Naive thymus-derived CD4-positive, alpha-beta T cell (primary cell): ENCODE results near the gene MLLT6. TPM values are rescaled to one million over a fixed set of nuclear protein-coding genes. Genes with fewer than 3 reads are reported as not detected.

ENCODE experiments used
- ATAC-seq: fragments of 150-1000 bp; cut with Tn5 transposase; 2 replicates; pipeline ENCODE4 v1.10.0; 2021; ENCODE audit warnings: mild to moderate bottlenecking, moderate library complexity
- CTCF ChIA-PET: fragments of 350-600 bp; sonication (Branson Sonifier 250); formaldehyde crosslinking; loops from one replicate; lab custom pipeline; 2021; ENCODE audit warnings: antibody characterized with exemption; lab: Charles Lee
- POLR2A ChIA-PET: fragments of 350-600 bp; sonication (Branson Sonifier 250); formaldehyde crosslinking; loops from one replicate; lab custom pipeline; 2021; ENCODE audit warnings: antibody characterized with exemption, inconsistent platforms; lab: Charles Lee
- DNase-seq, 9 donors: peaks; one replicate each; pipeline versions ENCODE4 v3.0.0 to v3.0.0-alpha.2; 2020 to 2022; ENCODE audit warnings: mixed read lengths in 1 of 9
- H3K27ac ChIP-seq: one replicate; pipeline ENCODE4 v1.7.0; 2013; ENCODE audit warnings: mild to moderate bottlenecking, low read depth, low read length, moderate library complexity
- H3K27me3 ChIP-seq, 2 donors: one replicate each; pipeline ENCODE4 v1.7.0; 2013; ENCODE audit warnings: low read length in 2 of 2, mild to moderate bottlenecking in 2 of 2, moderate library complexity in 2 of 2; ENCODE audit not compliant: control insufficient read depth in 2 of 2, insufficient read depth in 2 of 2
- H3K36me3 ChIP-seq, 3 experiments: 1 replicate in 2 of 3; 2 replicates in 1 of 3; pipeline ENCODE4 v1.7.0; 2013; ENCODE audit warnings: low read length in 3 of 3, mild to moderate bottlenecking in 3 of 3, moderate library complexity in 1 of 3; ENCODE audit not compliant: insufficient read depth in 3 of 3, control insufficient read depth in 2 of 3
- H3K4me1 ChIP-seq, 2 donors: one replicate each; pipeline ENCODE4 v1.7.0; 2013; ENCODE audit warnings: low read length in 2 of 2, mild to moderate bottlenecking in 2 of 2, moderate library complexity in 1 of 2; ENCODE audit not compliant: control insufficient read depth in 2 of 2, insufficient read depth in 2 of 2
- H3K4me3 ChIP-seq: 2 replicates; pipeline ENCODE4 v1.7.0; 2013; ENCODE audit warnings: mild to moderate bottlenecking, low read length
- H3K9me3 ChIP-seq, 3 experiments: 1 replicate in 2 of 3; 2 replicates in 1 of 3; pipeline ENCODE4 v1.7.0; 2013; ENCODE audit warnings: low read length in 3 of 3; ENCODE audit not compliant: control insufficient read depth in 2 of 3
- H3K27ac Mint-ChIP-seq, 9 donors: one replicate each; pipeline ENCODE4 v1.8.0; 2020 to 2022; ENCODE audit warnings: mixed read lengths in 9 of 9, mild to moderate bottlenecking in 8 of 9, moderate library complexity in 5 of 9, inconsistent platforms in 2 of 9
- H3K27me3 Mint-ChIP-seq, 5 donors: one replicate each; pipeline ENCODE4 v1.8.0; 2021 to 2022; ENCODE audit warnings: mixed read lengths in 5 of 5, mild to moderate bottlenecking in 1 of 5
- H3K36me3 Mint-ChIP-seq, 5 donors: one replicate each; pipeline ENCODE4 v1.8.0; 2020 to 2022; ENCODE audit warnings: mixed read lengths in 5 of 5, mild to moderate bottlenecking in 3 of 5, inconsistent platforms in 1 of 5
- H3K4me1 Mint-ChIP-seq, 7 donors: one replicate each; pipeline ENCODE4 v1.8.0; 2020 to 2022; ENCODE audit warnings: mixed read lengths in 7 of 7, mild to moderate bottlenecking in 3 of 7, inconsistent platforms in 1 of 7
- H3K4me3 Mint-ChIP-seq, 10 donors: one replicate each; pipeline ENCODE4 v1.8.0; 2020 to 2022; ENCODE audit warnings: mild to moderate bottlenecking in 10 of 10, mixed read lengths in 10 of 10, moderate library complexity in 6 of 10, inconsistent platforms in 2 of 10
- H3K9me3 Mint-ChIP-seq, 11 donors: one replicate each; pipeline ENCODE4 v1.8.0; 2020 to 2022; ENCODE audit warnings: mixed read lengths in 11 of 11, mild to moderate bottlenecking in 4 of 11, inconsistent platforms in 1 of 11, moderate library complexity in 1 of 11
- intact Hi-C, 2 donors: fragments of 100-400 bp; cut with micrococcal nuclease; formaldehyde crosslinking; loops; one replicate each; pipeline ENCODE4 v1.15.1; 2023
- polyA plus RNA-seq, 2 donors: library from polyadenylated mRNA; unstranded; fragments of 300-500 nt; fragmentation: Illumina TruSeq; gene quantifications; one replicate each; pipeline ENCODE4 v1.2.3, GENCODE V29; 2021
- total RNA-seq, 6 experiments: library from RNA in 5 of 6; stranded (reverse) in 5 of 6; gene quantifications; 1 replicate in 5 of 6; 2 replicates in 1 of 6; pipeline ENCODE4 v1.2.3 and lab custom pipeline; 2021 to 2026

MLLT6 gene
- total and polyA plus RNA-seq, 7 experiments from 2014 or later, result 10.2 to 533 (median 353) TPM

- no peak for ATAC-seq
- Histone ChIP-seq H3K4me1 (peaks cover 0 to 4% of the 10 kb centered on the region in 2 donors), H3K27ac (no peak overlapping the region), H3K9me3 (no peaks in the 10 kb centered on the region), H3K36me3 (peaks cover 32 to 100% (median 38%) of the 10 kb centered on the region in 3 experiments), H3K4me3 (no peak overlapping the region), H3K27me3 (no peaks in the 10 kb centered on the region)
- no peaks in the 10 kb centered on the region for H3K9me3 Mint-ChIP-seq
- peaks cover 28 to 59% (median 43%) of the 10 kb centered on the region in 7 donors for H3K4me1 Mint-ChIP-seq
- ChIA-PET CTCF (interaction anchor here (2.6 kb wide), 1 partner anchor 14 kb away, joined by 9 read pairs; no protein-coding TSS in a partner anchor), POLR2A (interaction anchor here (14.1 to 15.9 kb wide), 2 partner anchors 6 to 8 kb away, joined by 317 read pairs; partner anchors contain the start of gene MLLT6)
- no peaks in the 10 kb centered on the region for H3K27me3 Mint-ChIP-seq
- intact Hi-C loops, result no loop called here
- H3K36me3 Mint-ChIP-seq, result peaks cover 8 to 62% (median 20%) of the 10 kb centered on the region in 5 donors
- H3K4me3 Mint-ChIP-seq, result no peak overlapping the region
- peak overlapping the region in 7 of 9 donors; percentile 25 to 57 (median 48) for H3K27ac Mint-ChIP-seq
- no peak for DNase-seq
Observed at GRCh38 chr17:38713456-38714075, 8.5 kb downstream of the MLLT6 start.

GRCh38 chr17:38715216-38715943 lies 10.3 kb downstream of the MLLT6 start:
- intact Hi-C loops, result no loop called here
- Mint-ChIP-seq H3K36me3 (peaks cover 0 to 52% (median 17%) of the 10 kb centered on the region in 5 donors), H3K9me3 (no peaks in the 10 kb centered on the region), H3K27me3 (no peaks in the 10 kb centered on the region), H3K4me3 (no peak overlapping the region), H3K27ac (peak overlapping the region in 7 of 9 donors; percentile 12 to 74 (median 61)), H3K4me1 (peaks cover 18 to 49% (median 37%) of the 10 kb centered on the region in 7 donors)
- H3K9me3 ChIP-seq, result no peaks in the 10 kb centered on the region
- ATAC-seq (no peak), DNase-seq (no peak)
- no peak overlapping the region for H3K27ac ChIP-seq
- no peak overlapping the region for H3K4me3 ChIP-seq
- POLR2A ChIA-PET, result interaction anchor here (1.9 to 15.9 kb wide), 3 partner anchors 8 to 13 kb away, joined by 4 to 317 read pairs (median 53); partner anchors contain the start of gene MLLT6
- peaks cover 0 to 3% of the 10 kb centered on the region in 2 donors for H3K4me1 ChIP-seq
- peaks cover 19 to 99% (median 26%) of the 10 kb centered on the region in 3 experiments for H3K36me3 ChIP-seq
- CTCF ChIA-PET, result interaction anchor here (1.1 to 2.6 kb wide), 2 partner anchors 12 to 19 kb away, joined by 6 to 9 read pairs; no protein-coding TSS in a partner anchor
- no peaks in the 10 kb centered on the region for H3K27me3 ChIP-seq

GRCh38 chr17:38716368-38717005 lies 11.4 kb downstream of the MLLT6 start:
- peaks cover 18 to 48% (median 36%) of the 10 kb centered on the region in 7 donors for H3K4me1 Mint-ChIP-seq
- ChIA-PET POLR2A (interaction anchor here (0.9 to 15.9 kb wide), 5 partner anchors 8 to 15 kb away, joined by 4 to 317 read pairs (median 4); partner anchors contain the start of gene MLLT6), CTCF (interaction anchor here (1.1 to 1.2 kb wide), 2 partner anchors 12 to 18 kb away, joined by 4 to 6 read pairs; no protein-coding TSS in a partner anchor)
- intact Hi-C loops, result no loop called here
- ATAC-seq, result no peak
- H3K27ac Mint-ChIP-seq, result peak overlapping the region in 6 of 9 donors; percentile 47 to 81 (median 76)
- peaks cover 0 to 3% of the 10 kb centered on the region in 2 donors for H3K4me1 ChIP-seq
- peak overlapping the region in 1 of 10 donors; percentile 41 for H3K4me3 Mint-ChIP-seq
- H3K27me3 Mint-ChIP-seq, result no peaks in the 10 kb centered on the region
- no peak for DNase-seq
- H3K36me3 ChIP-seq, result peaks cover 25 to 99% (median 33%) of the 10 kb centered on the region in 3 experiments
- H3K9me3 ChIP-seq, result no peaks in the 10 kb centered on the region
- no peak overlapping the region for H3K27ac ChIP-seq
- no peak overlapping the region for H3K4me3 ChIP-seq
- no peaks in the 10 kb centered on the region for H3K9me3 Mint-ChIP-seq
- H3K36me3 Mint-ChIP-seq, result peaks cover 0 to 51% (median 22%) of the 10 kb centered on the region in 5 donors
- no peaks in the 10 kb centered on the region for H3K27me3 ChIP-seq

DNA sequence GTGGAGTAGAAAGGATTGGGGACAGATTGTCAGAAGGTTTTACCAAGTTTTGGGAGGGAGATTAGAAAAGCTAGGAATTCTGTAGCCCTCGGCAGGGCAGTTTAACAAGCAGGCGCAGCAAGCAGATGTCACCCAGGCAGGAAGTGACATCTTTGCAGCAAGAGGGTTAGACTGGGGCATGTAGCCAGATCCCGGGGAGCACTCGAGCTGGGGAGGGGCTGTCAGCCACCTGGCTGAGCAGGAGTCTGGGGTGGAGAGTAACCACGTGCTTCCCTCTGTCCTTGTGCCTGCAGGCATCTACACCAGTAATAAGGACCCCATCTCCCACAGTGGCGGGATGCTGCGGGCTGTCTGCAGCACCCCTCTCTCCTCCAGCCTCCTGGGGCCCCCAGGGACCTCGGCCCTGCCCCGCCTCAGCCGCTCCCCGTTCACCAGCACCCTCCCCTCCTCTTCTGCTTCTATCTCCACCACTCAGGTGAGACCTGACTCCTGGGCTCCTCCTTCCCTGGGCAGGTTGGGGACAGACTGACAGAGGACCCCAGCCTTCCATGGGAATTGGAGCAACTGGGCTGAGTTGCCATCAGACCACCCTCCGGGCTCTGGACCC lies 12.2 kb downstream of the MLLT6 start:
- Histone ChIP-seq H3K36me3 (peaks cover 26 to 99% (median 38%) of the 10 kb centered on the region in 3 experiments), H3K27ac (no peak overlapping the region), H3K4me3 (no peak overlapping the region), H3K4me1 (peaks cover 0 to 3% of the 10 kb centered on the region in 2 donors), H3K27me3 (no peaks in the 10 kb centered on the region), H3K9me3 (no peaks in the 10 kb centered on the region)
- Mint-ChIP-seq H3K27ac (peak overlapping the region; percentile 42 to 81 (median 67)), H3K4me1 (peaks cover 18 to 46% (median 34%) of the 10 kb centered on the region in 7 donors), H3K36me3 (peaks cover 0 to 49% (median 22%) of the 10 kb centered on the region in 5 donors), H3K27me3 (no peaks in the 10 kb centered on the region), H3K9me3 (no peaks in the 10 kb centered on the region), H3K4me3 (peak overlapping the region in 1 of 10 donors; percentile 41)
- DNase-seq (no peak), ATAC-seq (no peak)
- intact Hi-C loops, result no loop called here
- ChIA-PET POLR2A (interaction anchor here (0.9 to 15.9 kb wide), 4 partner anchors 8 to 14 kb away, joined by 4 to 317 read pairs (median 28); partner anchors contain the start of gene MLLT6), CTCF (interaction anchor here (1.2 kb wide), 1 partner anchor 11 kb away, joined by 4 read pairs; no protein-coding TSS in a partner anchor)

GRCh38 chr17:38719289-38719942 lies 14.3 kb downstream of the MLLT6 start:
- POLR2A ChIA-PET, result interaction anchor here (0.8 to 15.9 kb wide), 6 partner anchors 9 to 35 kb away, joined by 3 to 317 read pairs (median 5); partner anchors contain the start of genes MLLT6 and PSMB3
- H3K36me3 ChIP-seq, result peaks cover 26 to 95% (median 30%) of the 10 kb centered on the region in 3 experiments
- H3K9me3 Mint-ChIP-seq, result no peaks in the 10 kb centered on the region

More at GRCh38 chr17:38719289-38719942, 14.3 kb downstream of the MLLT6 start:
- DNase-seq (no peak), ATAC-seq (no peak)
- peak overlapping the region; percentile 14 for H3K27ac ChIP-seq
- H3K27me3 ChIP-seq, result no peaks in the 10 kb centered on the region
- intact Hi-C loops, result no loop called here
- no peaks in the 10 kb centered on the region for H3K9me3 ChIP-seq
- CTCF ChIA-PET, result interaction anchor here (1.0 to 1.4 kb wide), 2 partner anchors 16 to 42 kb away, joined by 5 to 7 read pairs; no protein-coding TSS in a partner anchor
- Mint-ChIP-seq H3K36me3 (peaks cover 0 to 42% (median 22%) of the 10 kb centered on the region in 5 donors), H3K27me3 (no peaks in the 10 kb centered on the region), H3K4me3 (no peak overlapping the region), H3K4me1 (peaks cover 24 to 61% (median 38%) of the 10 kb centered on the region in 7 donors), H3K27ac (peak overlapping the region in 6 of 9 donors; percentile 53 to 83 (median 72))
- peaks cover 0 to 3% of the 10 kb centered on the region in 2 donors for H3K4me1 ChIP-seq
- H3K4me3 ChIP-seq, result no peak overlapping the region
